ENCODE data around the gene TRIM46. TPM values are rescaled to one million over a fixed set of nuclear protein-coding genes. Genes with fewer than 3 reads are reported as not detected.
A peak's percentile ranks its signal among the peaks of the same experiment; 100 is the strongest.

Gene TRIM46
- total RNA-seq, 1 donor from 2014 or later: 0.43 TPM

- H3K9me3 ChIP-seq: no peaks in the 10 kb centered on the region
- ATAC-seq (peak; percentile 91), DNase-seq (peak; percentile 98)
- TF ChIP-seq, protein P1, sequence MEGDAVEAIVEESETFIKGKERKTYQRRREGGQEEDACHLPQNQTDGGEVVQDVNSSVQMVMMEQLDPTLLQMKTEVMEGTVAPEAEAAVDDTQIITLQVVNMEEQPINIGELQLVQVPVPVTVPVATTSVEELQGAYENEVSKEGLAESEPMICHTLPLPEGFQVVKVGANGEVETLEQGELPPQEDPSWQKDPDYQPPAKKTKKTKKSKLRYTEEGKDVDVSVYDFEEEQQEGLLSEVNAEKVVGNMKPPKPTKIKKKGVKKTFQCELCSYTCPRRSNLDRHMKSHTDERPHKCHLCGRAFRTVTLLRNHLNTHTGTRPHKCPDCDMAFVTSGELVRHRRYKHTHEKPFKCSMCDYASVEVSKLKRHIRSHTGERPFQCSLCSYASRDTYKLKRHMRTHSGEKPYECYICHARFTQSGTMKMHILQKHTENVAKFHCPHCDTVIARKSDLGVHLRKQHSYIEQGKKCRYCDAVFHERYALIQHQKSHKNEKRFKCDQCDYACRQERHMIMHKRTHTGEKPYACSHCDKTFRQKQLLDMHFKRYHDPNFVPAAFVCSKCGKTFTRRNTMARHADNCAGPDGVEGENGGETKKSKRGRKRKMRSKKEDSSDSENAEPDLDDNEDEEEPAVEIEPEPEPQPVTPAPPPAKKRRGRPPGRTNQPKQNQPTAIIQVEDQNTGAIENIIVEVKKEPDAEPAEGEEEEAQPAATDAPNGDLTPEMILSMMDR (IDR thresholded peaks at IDR 0.05): peak; percentile 30
- H3K27me3 ChIP-seq: no peaks in the 10 kb centered on the region
- intact Hi-C loops (cut with DNase I): no loop called here
- H3K4me1 ChIP-seq: peaks cover 45% of the 10 kb centered on the region
- peak within 1 kb of the TSS; percentile 60 for H3K4me3 ChIP-seq
- peaks cover 47% of the 10 kb centered on the region for H3K36me3 ChIP-seq
- H3K27ac ChIP-seq: peak within 1 kb of the TSS; percentile 91
These were observed 38.1 kb upstream of the TRIM46 start, which contains the start of gene SLC50A1 for GRCh38 chr1:155135415-155136028. TSS of gene SLC50A1 (plus strand) at chr1:155135852. CDS start at chr1:155135912, 60 bp downstream.

DNA sequence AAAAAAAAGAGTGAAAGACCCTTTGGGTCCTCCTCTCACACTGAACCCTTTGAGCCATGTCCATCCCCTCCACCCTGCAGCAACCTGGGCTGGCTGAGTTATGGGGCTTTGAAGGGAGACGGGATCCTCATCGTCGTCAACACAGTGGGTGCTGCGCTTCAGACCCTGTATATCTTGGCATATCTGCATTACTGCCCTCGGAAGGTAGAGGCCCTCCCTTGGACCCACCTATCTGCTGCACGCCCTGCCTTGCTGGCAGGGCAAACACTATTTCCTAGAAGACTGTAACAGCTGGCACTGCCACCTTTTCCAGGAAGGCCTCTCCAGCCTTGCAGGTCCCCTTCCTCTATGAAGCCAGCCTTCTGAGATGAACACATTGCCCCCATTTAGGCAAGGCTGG lies 36.9 kb upstream of the TRIM46 start:
- TF ChIP-seq, protein P1 (IDR thresholded peaks at IDR 0.05): no peak
- DNase-seq (no peak), ATAC-seq (no peak)
- H3K9me3 ChIP-seq: no peaks in the 10 kb centered on the region
- peaks cover 45% of the 10 kb centered on the region for H3K4me1 ChIP-seq
- H3K27me3 ChIP-seq: no peaks in the 10 kb centered on the region
- H3K36me3 ChIP-seq: peaks cover 42% of the 10 kb centered on the region
- peak overlapping the region; percentile 91 for H3K27ac ChIP-seq
- H3K4me3 ChIP-seq: peak overlapping the region; percentile 60
- intact Hi-C loops (cut with DNase I): no loop called here

GRCh38 chr1:155137154-155137949 lies 36.3 kb upstream of the TRIM46 start:
- peak overlapping the region; percentile 91 for H3K27ac ChIP-seq
- H3K27me3 ChIP-seq: no peaks in the 10 kb centered on the region
- ATAC-seq (no peak), DNase-seq (no peak)
- H3K36me3 ChIP-seq: peaks cover 36% of the 10 kb centered on the region
- TF ChIP-seq, protein P1 (IDR thresholded peaks at IDR 0.05): no peak
- H3K9me3 ChIP-seq: no peaks in the 10 kb centered on the region
- H3K4me3 ChIP-seq: peak overlapping the region; percentile 60
- H3K4me1 ChIP-seq: peaks cover 45% of the 10 kb centered on the region
- intact Hi-C loops (cut with DNase I): no loop called here

- Histone ChIP-seq H3K4me3 (peak within 1 kb of the TSS; percentile 76), H3K27me3 (no peaks in the 10 kb centered on the region), H3K27ac (peak within 1 kb of the TSS; percentile 88), H3K4me1 (peaks cover 29% of the 10 kb centered on the region), H3K36me3 (peaks cover 15% of the 10 kb centered on the region), H3K9me3 (no peaks in the 10 kb centered on the region)
- peak; percentile 96 for DNase-seq
- TF ChIP-seq, protein P1 (IDR thresholded peaks at IDR 0.05): no peak
- intact Hi-C loops (cut with DNase I): no loop called here
- ATAC-seq: peak; percentile 82
These were observed 33.6 kb upstream of the TRIM46 start, which contains the start of gene DPM3 for GRCh38 chr1:155139895-155140629. TSS of gene DPM3 (minus strand) at chr1:155140531. CDS start at chr1:155140240, 291 bp downstream.

DNA sequence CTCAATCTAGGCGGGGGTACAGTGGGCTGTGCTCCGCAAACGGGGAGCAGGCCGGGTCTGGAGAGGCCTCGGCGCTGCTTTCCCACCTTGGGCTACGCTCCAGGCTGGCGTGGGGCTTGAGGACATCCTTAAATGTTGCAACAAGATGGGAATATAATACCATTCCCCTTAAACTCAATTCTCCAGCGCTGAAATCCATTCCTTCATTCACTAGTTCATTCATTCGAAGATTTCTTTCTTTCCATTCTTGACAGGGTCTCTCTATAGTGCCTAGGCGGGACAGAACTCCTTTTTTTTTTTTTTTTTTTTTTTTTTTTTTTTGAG lies 33.1 kb upstream of the TRIM46 start:
- DNase-seq: no peak
- Histone ChIP-seq H3K4me1 (peaks cover 28% of the 10 kb centered on the region), H3K36me3 (peaks cover 15% of the 10 kb centered on the region), H3K27me3 (no peaks in the 10 kb centered on the region), H3K9me3 (no peaks in the 10 kb centered on the region), H3K4me3 (peak overlapping the region; percentile 76), H3K27ac (no peak overlapping the region)
- intact Hi-C loops (cut with DNase I): no loop called here
- TF ChIP-seq, protein P1 (IDR thresholded peaks at IDR 0.05): no peak
- no peak for ATAC-seq

Data from upper lobe of right lung (tissue), 1 donor.